Stomach (tissue), 9 donors: Measurements from ENCODE around the gene MYBPH. TPM values are rescaled to one million over a fixed set of nuclear protein-coding genes. Genes with fewer than 3 reads are reported as not detected.

Source experiments
- DNase-seq, 2 donors: peaks; one replicate each; pipeline versions ENCODE4 v3.0.0 to v3.0.0-alpha.2; 2013 to 2019
- H3K27ac ChIP-seq, 5 donors: fragments of 200-600 bp in 4 of 5; sonication (generic) in 4 of 5; one replicate each; pipeline ENCODE4 v1.5.1; 2013 to 2019; ENCODE audit warnings: mild to moderate bottlenecking in 1 of 5, moderate library complexity in 1 of 5
- H3K27me3 ChIP-seq, 3 donors: fragments of 200-600 bp; sonication (generic); one replicate each; pipeline ENCODE4 v1.5.1; 2017 to 2019; ENCODE audit warnings: mixed run types in 1 of 3
- H3K36me3 ChIP-seq, 4 donors: fragments of 200-600 bp; sonication (generic); 1 replicate in 3 of 4; 2 replicates in 1 of 4; pipeline ENCODE4 v1.5.1; 2016 to 2019
- H3K4me1 ChIP-seq, 4 donors: fragments of 200-600 bp; sonication (generic); one replicate each; pipeline ENCODE4 v1.5.1; 2016 to 2019
- H3K4me3 ChIP-seq, 4 donors: fragments of 200-600 bp; sonication (generic) in 3 of 4; one replicate each; pipeline ENCODE4 v1.5.1; 2016 to 2019; ENCODE audit warnings: mild to moderate bottlenecking in 1 of 4
- H3K9me3 ChIP-seq, 4 donors: fragments of 200-600 bp; sonication (generic); one replicate each; pipeline ENCODE4 v1.5.1; 2016 to 2019
- CTCF ChIP-seq, 7 experiments: fragments of 450-650 bp in 4 of 7; fragments of 200-600 bp in 3 of 7; sonication (generic) in 3 of 7; IDR thresholded peaks; one replicate each; pipeline ENCODE4 v1.5.1; 2016 to 2019; ENCODE audit warnings: antibody characterized with exemption in 7 of 7, control low read depth in 2 of 7, mild to moderate bottlenecking in 1 of 7
- EP300 ChIP-seq: sonication (generic); formaldehyde crosslinking; IDR thresholded peaks from one replicate; pipeline ENCODE4 v1.6.1; 2017; ENCODE audit warnings: antibody characterized with exemption
- POLR2A ChIP-seq, 4 donors: fragments of 450-650 bp; IDR thresholded peaks; one replicate each; pipeline ENCODE4 v1.6.1; 2016; ENCODE audit warnings: antibody characterized with exemption in 4 of 4, control low read depth in 2 of 4, mild to moderate bottlenecking in 1 of 4, moderate library complexity in 1 of 4
- POLR2AphosphoS5 ChIP-seq, 3 donors: sonication (generic); formaldehyde crosslinking; IDR thresholded peaks; one replicate each; pipeline ENCODE4 v1.6.1; 2016; ENCODE audit warnings: antibody characterized with exemption in 3 of 3
- WGBS, 5 donors: extraction: QIAGEN DNeasy Blood & Tissue Kit in 3 of 5; methylation state at CpG; one replicate each; pipeline versions ENCODE4 v1.1.5 to v1.1.7; 2013 to 2018; 5-methylcytosine and 5-hydroxymethylcytosine counted together
- intact Hi-C: fragments of 100-400 bp; cut with DNase I; formaldehyde crosslinking; loops from one replicate; pipeline ENCODE4 v1.15.1; 2023; ENCODE audit warnings: low total_unique reads
- polyA plus RNA-seq, 3 donors: library from polyadenylated mRNA; stranded (reverse); fragments of 200-250 nt; gene quantifications; one replicate each; pipeline ENCODE4 v1.2.3, GENCODE V29; 2013
- total RNA-seq, 5 donors: library from RNA; depleted of rRNA; stranded (reverse); fragments of >200 nt; gene quantifications; one replicate each; pipeline versions ENCODE4 v1.1.0 to v1.2.3, GENCODE V29; 2014 to 2016
- donor health status: healthy with polysubstance abuse.
- donor health status: Bipolar disorder and iron deficiency.
- donor health status: healthy.

MYBPH gene
- total and polyA plus RNA-seq, 8 donors: 0.05 to 0.19 TPM; not detected in 6

DNA sequence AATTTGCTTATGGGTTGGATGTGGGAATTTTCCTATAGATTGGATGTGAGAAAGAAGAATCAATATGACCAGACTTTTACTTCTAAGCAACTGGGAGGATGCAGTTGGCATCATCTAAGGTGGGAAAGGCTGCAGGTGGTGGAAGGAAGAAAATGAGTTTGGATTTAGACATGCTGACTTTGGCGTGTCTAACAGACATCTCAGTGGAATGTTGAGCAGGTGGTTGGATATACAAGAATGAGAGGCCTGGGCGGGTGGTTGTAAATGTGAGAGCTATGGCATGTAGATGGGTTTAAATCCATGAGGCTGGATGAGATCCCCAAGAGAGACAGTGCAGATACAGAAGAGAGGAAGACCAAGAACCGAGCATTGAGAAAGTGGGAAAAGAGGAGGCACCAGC is 37.6 kb downstream of the MYBPH start:
- Histone ChIP-seq H3K27ac (no peak overlapping the region), H3K4me3 (no peak overlapping the region), H3K9me3 (no peaks in the 10 kb centered on the region), H3K27me3 (no peaks in the 10 kb centered on the region), H3K4me1 (peaks cover 0 to 13% (median 5%) of the 10 kb centered on the region in 4 donors), H3K36me3 (no peaks in the 10 kb centered on the region)
- WGBS, 5 donors: 86 to 91% (median 87%) methylated on average over 3 of the region's 3 CpGs
- intact Hi-C loops: no loop called here
- TF ChIP-seq POLR2AphosphoS5 (IDR thresholded peaks at IDR 0.05) (no peak), CTCF (IDR thresholded peaks at IDR 0.05) (no peak), POLR2A (IDR thresholded peaks at IDR 0.05) (no peak), EP300 (no peak)
- no peak for DNase-seq

- peaks cover 0 to 13% (median 5%) of the 10 kb centered on the region in 4 donors for H3K4me1 ChIP-seq
Observed at GRCh38 chr1:203137324-203137723, 38.3 kb downstream of the MYBPH start.

DNA sequence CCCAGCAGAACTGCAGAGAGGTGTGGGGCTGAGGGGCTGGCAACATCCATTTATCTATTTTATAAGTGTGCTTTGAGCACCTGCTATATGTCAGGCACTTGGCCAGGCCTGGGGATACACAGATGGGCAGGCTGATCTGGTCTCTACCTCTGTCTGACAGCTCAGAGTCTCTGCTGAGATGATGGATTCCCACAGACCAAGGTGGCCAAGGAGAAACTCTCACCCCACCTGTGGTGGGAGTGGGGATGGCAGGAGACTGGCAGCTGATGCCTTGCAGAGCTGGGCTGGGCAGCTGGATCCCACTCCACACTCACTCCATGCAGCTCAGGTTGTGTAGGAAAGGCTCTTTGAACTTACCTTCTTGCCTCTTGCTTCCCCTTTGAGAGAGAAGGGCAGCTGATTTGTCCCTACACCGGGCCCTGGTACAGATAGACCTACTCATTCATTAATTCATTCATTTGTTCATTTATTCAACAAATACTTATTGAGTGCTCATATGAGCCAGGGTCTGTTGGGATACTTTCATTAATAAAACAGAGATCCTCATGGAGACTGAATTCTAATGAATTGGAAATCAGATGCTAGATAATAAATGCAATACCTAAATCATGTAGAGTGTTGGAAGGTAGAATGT is 39.1 kb downstream of the MYBPH start:
- intact Hi-C loops: no loop called here
- no peak overlapping the region for H3K27ac ChIP-seq
- DNase-seq: no peak

More at GRCh38 chr1:203137324-203137723, 38.3 kb downstream of the MYBPH start:
- no peak for TF ChIP-seq POLR2A (IDR thresholded peaks at IDR 0.05)
- no peak for TF ChIP-seq POLR2AphosphoS5 (IDR thresholded peaks at IDR 0.05)
- TF ChIP-seq EP300: no peak
- no peak for TF ChIP-seq CTCF (IDR thresholded peaks at IDR 0.05)
- no peaks in the 10 kb centered on the region for H3K9me3 ChIP-seq
- WGBS, 5 donors: 87 to 95% (median 91%) methylated on average over 4 of the region's 4 CpGs
- no peak for DNase-seq
- H3K27ac ChIP-seq: no peak overlapping the region
- no peaks in the 10 kb centered on the region for H3K36me3 ChIP-seq
- H3K27me3 ChIP-seq: no peaks in the 10 kb centered on the region
- H3K4me3 ChIP-seq: no peak overlapping the region
- intact Hi-C loops: no loop called here

DNA sequence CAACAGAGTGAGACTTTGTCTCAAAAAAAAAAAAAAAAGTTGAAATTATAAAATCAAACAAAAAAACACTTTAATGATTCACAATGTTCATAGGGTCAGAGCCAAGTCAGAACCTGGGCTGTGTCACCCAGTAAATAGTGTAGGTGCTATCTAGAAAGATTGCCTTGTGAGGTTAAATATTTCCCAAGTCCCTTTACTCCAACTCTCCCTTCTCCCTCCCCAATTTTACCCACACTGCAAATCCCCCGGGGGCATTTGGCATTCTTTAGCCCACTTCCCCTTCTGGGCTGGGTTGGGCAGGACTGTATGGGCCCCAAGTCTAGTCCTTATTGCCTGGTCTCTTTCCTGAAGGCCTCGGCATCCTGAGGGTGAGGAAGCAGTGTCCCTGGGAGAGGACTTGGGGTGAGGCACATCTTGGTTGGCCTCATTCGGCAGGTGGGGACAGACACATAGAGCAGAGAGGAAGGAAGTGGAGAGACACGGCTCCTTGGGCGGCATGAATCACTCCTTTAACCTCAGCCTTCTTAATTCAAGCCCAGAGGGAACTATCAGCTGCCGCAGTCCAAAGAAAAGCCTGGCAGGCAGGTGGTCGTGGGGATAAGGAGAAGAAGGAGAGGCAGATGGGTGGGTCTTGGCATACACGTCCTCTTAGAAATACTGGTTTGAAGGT is 39.9 kb downstream of the MYBPH start:
- Histone ChIP-seq H3K36me3 (no peaks in the 10 kb centered on the region), H3K27me3 (no peaks in the 10 kb centered on the region), H3K4me3 (no peak overlapping the region), H3K27ac (no peak overlapping the region), H3K4me1 (peaks cover 0 to 13% (median 6%) of the 10 kb centered on the region in 4 donors), H3K9me3 (no peaks in the 10 kb centered on the region)
- 23 to 47% (median 31%) methylated on average over 8 of the region's 8 CpGs for WGBS, 5 donors
- DNase-seq: peak in 1 of 2 donors; percentile 38
- intact Hi-C loops: no loop called here
- no peak for TF ChIP-seq CTCF (IDR thresholded peaks at IDR 0.05)

More for the DNA sequence above, 39.1 kb downstream of the MYBPH start:
- no peak for TF ChIP-seq POLR2A (IDR thresholded peaks at IDR 0.05)
- no peak for TF ChIP-seq CTCF (IDR thresholded peaks at IDR 0.05)
- TF ChIP-seq POLR2AphosphoS5 (IDR thresholded peaks at IDR 0.05): no peak
- no peak for TF ChIP-seq EP300
- 88 to 100% (median 95%) methylated on average over 1 of the region's 1 CpG for WGBS, 5 donors
- H3K4me1 ChIP-seq: peaks cover 0 to 13% (median 5%) of the 10 kb centered on the region in 4 donors
- no peaks in the 10 kb centered on the region for H3K27me3 ChIP-seq
- H3K4me3 ChIP-seq: no peak overlapping the region
- H3K36me3 ChIP-seq: no peaks in the 10 kb centered on the region
- H3K9me3 ChIP-seq: no peaks in the 10 kb centered on the region
